Stimulated activated memory B cell treated with anti-CD40 and anti-IgM and Interleukin-4, amounts not matched to agents 10 μg/mL and 1 μg/mL and 100 μg/mL, for 72 hours (primary cell): Measurements from ENCODE around the gene PARN.

Experiments
- ATAC-seq: fragments of 150-1000 bp; cut with Tn5 transposase; 2 replicates; pipeline ENCODE4 v1.10.0; 2021
- H3K27ac Mint-ChIP-seq: one replicate; pipeline ENCODE4 v1.8.0; 2022; ENCODE audit warnings: mild to moderate bottlenecking, mixed read lengths
- H3K27me3 Mint-ChIP-seq: one replicate; pipeline ENCODE4 v1.8.0; 2022; ENCODE audit warnings: mixed read lengths
- H3K36me3 Mint-ChIP-seq: one replicate; pipeline ENCODE4 v1.8.0; 2022; ENCODE audit warnings: mixed read lengths
- H3K4me1 Mint-ChIP-seq: one replicate; pipeline ENCODE4 v1.8.0; 2022; ENCODE audit warnings: mixed read lengths
- H3K4me3 Mint-ChIP-seq: one replicate; pipeline ENCODE4 v1.8.0; 2022; ENCODE audit warnings: mild to moderate bottlenecking, moderate library complexity, mixed read lengths
- H3K9me3 Mint-ChIP-seq: one replicate; pipeline ENCODE4 v1.8.0; 2022; ENCODE audit warnings: mixed read lengths

Gene PARN

DNA sequence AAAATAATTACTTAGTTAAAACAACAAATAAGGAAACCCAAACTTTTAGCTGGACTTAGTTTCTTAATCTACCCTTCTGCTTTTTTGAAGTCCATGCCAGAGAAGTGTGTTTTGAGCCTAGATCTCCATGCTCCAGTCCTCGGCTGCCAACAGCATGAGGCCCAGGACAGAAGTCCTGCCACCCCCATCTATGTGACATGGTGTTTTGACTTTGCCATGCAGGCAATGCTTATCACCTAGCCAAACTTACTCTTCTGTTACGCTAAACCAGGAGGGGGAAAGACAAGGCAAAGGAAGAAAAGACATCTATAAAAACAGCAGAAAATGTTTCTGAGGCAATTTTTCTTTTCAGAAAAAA lies 119.5 kb downstream of the PARN start:
- no peaks in the 10 kb centered on the region for H3K27me3 Mint-ChIP-seq
- no peak overlapping the region for H3K27ac Mint-ChIP-seq
- H3K9me3 Mint-ChIP-seq = no peaks in the 10 kb centered on the region
- H3K4me3 Mint-ChIP-seq = no peak overlapping the region
- no peak for ATAC-seq
- peaks cover 17% of the 10 kb centered on the region for H3K4me1 Mint-ChIP-seq
- peaks cover 30% of the 10 kb centered on the region for H3K36me3 Mint-ChIP-seq

- Mint-ChIP-seq H3K27ac (no peak overlapping the region), H3K4me1 (peaks cover 22% of the 10 kb centered on the region), H3K4me3 (no peak overlapping the region), H3K9me3 (no peaks in the 10 kb centered on the region), H3K36me3 (peaks cover 30% of the 10 kb centered on the region), H3K27me3 (no peaks in the 10 kb centered on the region)
- ATAC-seq = no peak
These were observed 120.4 kb downstream of the PARN start for GRCh38 chr16:14509675-14510132.

GRCh38 chr16:14509055-14509454 lies 121.0 kb downstream of the PARN start:
- Mint-ChIP-seq H3K27me3 (no peaks in the 10 kb centered on the region), H3K4me1 (peaks cover 22% of the 10 kb centered on the region), H3K27ac (no peak overlapping the region), H3K36me3 (peaks cover 30% of the 10 kb centered on the region), H3K4me3 (no peak overlapping the region), H3K9me3 (no peaks in the 10 kb centered on the region)
- no peak for ATAC-seq

- Mint-ChIP-seq H3K4me1 (peaks cover 28% of the 10 kb centered on the region), H3K27ac (peak overlapping the region; percentile 56), H3K9me3 (no peaks in the 10 kb centered on the region), H3K27me3 (no peaks in the 10 kb centered on the region), H3K36me3 (peaks cover 15% of the 10 kb centered on the region), H3K4me3 (no peak overlapping the region)
- no peak for ATAC-seq
These were observed 124.2 kb downstream of the PARN start for GRCh38 chr16:14505846-14506245.

GRCh38 chr16:14502932-14503741 lies 126.9 kb downstream of the PARN start:
- H3K27ac Mint-ChIP-seq = no peak overlapping the region
- no peak for ATAC-seq
- no peaks in the 10 kb centered on the region for H3K27me3 Mint-ChIP-seq
- H3K4me3 Mint-ChIP-seq = no peak overlapping the region
- no peaks in the 10 kb centered on the region for H3K9me3 Mint-ChIP-seq
- H3K36me3 Mint-ChIP-seq = peaks cover 20% of the 10 kb centered on the region
- peaks cover 23% of the 10 kb centered on the region for H3K4me1 Mint-ChIP-seq

DNA sequence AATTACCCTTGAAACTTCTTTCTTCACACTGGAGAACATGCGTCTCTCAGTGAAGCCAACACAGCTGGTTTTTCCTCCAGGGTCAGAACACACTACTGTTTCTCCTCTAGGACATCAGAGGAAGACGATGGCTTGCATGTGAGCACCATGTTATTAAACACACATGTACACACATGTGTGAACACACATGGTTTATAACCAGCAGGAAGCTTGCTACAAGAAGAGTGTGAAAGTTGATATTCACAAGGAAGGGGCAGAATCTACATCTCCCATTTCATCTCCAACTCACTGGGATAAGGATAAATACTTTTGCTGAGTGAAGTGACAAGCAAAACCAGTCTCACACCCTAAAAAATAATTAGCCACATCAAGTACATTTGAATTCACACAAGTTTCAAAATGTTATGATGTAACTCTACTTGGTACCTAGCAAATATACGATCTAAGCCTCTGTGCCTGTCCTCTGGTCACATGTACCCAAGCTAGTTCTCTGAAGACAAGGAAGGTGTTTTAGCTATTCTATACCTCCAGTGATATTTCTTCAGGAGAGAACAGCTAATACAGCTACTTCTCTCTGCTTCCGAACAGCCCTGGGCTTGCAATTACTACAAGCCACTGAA lies 127.7 kb downstream of the PARN start:
- no peak for ATAC-seq
- no peaks in the 10 kb centered on the region for H3K27me3 Mint-ChIP-seq
- H3K36me3 Mint-ChIP-seq = peaks cover 20% of the 10 kb centered on the region
- no peaks in the 10 kb centered on the region for H3K9me3 Mint-ChIP-seq
- peaks cover 23% of the 10 kb centered on the region for H3K4me1 Mint-ChIP-seq
- no peak overlapping the region for H3K27ac Mint-ChIP-seq
- no peak overlapping the region for H3K4me3 Mint-ChIP-seq

DNA sequence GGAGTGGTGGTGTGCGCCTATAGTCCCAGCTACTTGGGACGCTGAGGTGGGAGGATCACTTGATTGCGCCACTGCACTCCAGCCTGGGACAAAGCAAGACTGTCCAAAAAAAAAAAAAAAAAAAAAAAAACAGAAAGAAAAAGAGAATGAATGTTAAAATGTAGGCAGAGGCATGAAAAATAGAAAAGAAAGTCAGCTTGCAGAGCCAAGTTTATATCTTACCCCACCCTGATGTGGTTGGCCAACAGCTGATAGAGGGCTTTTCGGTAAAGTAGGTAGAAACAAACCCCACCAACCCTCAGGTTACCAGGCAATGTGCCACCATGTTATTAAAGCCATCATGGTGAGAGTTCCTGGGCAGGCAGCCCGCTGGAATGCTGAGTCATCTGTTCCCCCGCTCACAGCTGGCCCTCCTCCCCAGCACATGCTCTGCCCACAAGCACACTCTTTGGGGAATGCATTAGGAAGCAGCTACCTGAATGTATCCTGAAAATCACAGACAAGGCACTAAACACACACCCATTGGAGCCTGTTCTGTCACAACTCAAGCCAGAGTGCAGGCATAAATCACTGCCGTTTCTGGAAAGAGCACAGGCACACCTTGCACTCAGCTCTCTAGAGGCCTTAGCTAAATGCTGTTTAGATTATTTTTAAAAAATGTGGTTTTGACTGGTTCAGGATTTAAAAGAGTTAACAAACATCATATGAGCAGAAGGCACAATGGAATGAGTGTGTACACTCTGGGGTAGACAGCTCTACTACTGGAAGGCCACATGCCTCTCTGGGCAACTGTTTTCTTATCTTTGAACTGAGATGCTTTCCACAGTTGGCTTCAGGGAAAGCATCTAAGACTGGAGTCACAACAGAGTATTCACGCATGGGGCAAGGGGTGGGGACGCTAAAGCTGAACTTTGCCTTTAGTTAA lies 128.5 kb downstream of the PARN start:
- no peak overlapping the region for H3K4me3 Mint-ChIP-seq
- H3K9me3 Mint-ChIP-seq = no peaks in the 10 kb centered on the region
- H3K27ac Mint-ChIP-seq = no peak overlapping the region
- peaks cover 21% of the 10 kb centered on the region for H3K4me1 Mint-ChIP-seq
- peaks cover 24% of the 10 kb centered on the region for H3K36me3 Mint-ChIP-seq
- H3K27me3 Mint-ChIP-seq = no peaks in the 10 kb centered on the region
- ATAC-seq = no peak

GRCh38 chr16:14500791-14501190 lies 129.3 kb downstream of the PARN start:
- Mint-ChIP-seq H3K4me1 (peaks cover 13% of the 10 kb centered on the region), H3K27ac (no peak overlapping the region), H3K9me3 (no peaks in the 10 kb centered on the region), H3K27me3 (no peaks in the 10 kb centered on the region), H3K36me3 (peaks cover 16% of the 10 kb centered on the region), H3K4me3 (no peak overlapping the region)
- ATAC-seq = no peak

- H3K4me3 Mint-ChIP-seq = no peak overlapping the region
- no peaks in the 10 kb centered on the region for H3K9me3 Mint-ChIP-seq
- no peaks in the 10 kb centered on the region for H3K27me3 Mint-ChIP-seq
- ATAC-seq = no peak
- H3K36me3 Mint-ChIP-seq = peaks cover 33% of the 10 kb centered on the region
- H3K4me1 Mint-ChIP-seq = peaks cover 18% of the 10 kb centered on the region
- no peak overlapping the region for H3K27ac Mint-ChIP-seq
These were observed 130.9 kb downstream of the PARN start for GRCh38 chr16:14499110-14499509.

GRCh38 chr16:14497245-14498082 lies 132.6 kb downstream of the PARN start:
- Mint-ChIP-seq H3K4me3 (no peak overlapping the region), H3K27ac (no peak overlapping the region), H3K9me3 (no peaks in the 10 kb centered on the region), H3K4me1 (peaks cover 30% of the 10 kb centered on the region), H3K36me3 (peaks cover 34% of the 10 kb centered on the region), H3K27me3 (no peaks in the 10 kb centered on the region)
- no peak for ATAC-seq

- Mint-ChIP-seq H3K4me1 (peaks cover 29% of the 10 kb centered on the region), H3K9me3 (no peaks in the 10 kb centered on the region), H3K27me3 (no peaks in the 10 kb centered on the region), H3K4me3 (no peak overlapping the region), H3K27ac (no peak overlapping the region), H3K36me3 (peaks cover 34% of the 10 kb centered on the region)
- ATAC-seq = no peak
These were observed 133.3 kb downstream of the PARN start for GRCh38 chr16:14496786-14497185.

DNA sequence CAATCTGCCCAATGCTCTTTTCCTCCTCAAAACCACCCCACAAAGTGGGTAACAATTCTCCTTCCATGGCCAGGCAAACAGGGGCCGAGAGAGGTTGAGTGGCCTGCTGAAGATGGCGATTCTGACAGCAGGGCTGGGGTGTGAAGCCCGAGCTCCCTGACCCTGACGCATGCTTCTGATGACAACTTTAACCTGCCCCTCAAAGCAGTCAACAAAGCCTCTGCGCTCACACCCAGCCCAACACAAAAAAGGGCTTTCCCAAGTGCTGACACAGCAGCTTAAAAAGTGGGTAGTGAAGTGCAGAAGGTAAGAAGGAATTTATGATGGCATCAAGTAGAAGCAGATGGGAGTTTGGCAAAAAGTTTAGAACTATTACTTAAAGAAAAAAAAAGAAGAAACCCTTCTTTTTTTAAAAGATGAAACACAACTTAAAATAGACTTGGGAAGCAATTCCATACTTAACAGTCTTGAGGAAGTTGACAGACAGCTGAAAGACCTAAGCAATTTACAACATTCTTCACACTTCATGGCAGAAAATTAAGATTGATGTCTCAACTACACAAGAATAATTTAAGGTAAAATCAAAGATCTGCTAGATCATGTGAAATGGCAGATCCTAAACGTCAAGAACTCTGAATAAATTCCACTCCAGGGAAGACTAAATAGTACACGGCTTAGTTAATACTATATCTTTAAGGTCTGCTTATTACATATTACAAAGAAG lies 133.9 kb downstream of the PARN start:
- peaks cover 34% of the 10 kb centered on the region for H3K36me3 Mint-ChIP-seq
- no peaks in the 10 kb centered on the region for H3K9me3 Mint-ChIP-seq
- H3K4me3 Mint-ChIP-seq = no peak overlapping the region
- H3K27ac Mint-ChIP-seq = no peak overlapping the region
- peaks cover 26% of the 10 kb centered on the region for H3K4me1 Mint-ChIP-seq
- ATAC-seq = no peak
- H3K27me3 Mint-ChIP-seq = no peaks in the 10 kb centered on the region

DNA sequence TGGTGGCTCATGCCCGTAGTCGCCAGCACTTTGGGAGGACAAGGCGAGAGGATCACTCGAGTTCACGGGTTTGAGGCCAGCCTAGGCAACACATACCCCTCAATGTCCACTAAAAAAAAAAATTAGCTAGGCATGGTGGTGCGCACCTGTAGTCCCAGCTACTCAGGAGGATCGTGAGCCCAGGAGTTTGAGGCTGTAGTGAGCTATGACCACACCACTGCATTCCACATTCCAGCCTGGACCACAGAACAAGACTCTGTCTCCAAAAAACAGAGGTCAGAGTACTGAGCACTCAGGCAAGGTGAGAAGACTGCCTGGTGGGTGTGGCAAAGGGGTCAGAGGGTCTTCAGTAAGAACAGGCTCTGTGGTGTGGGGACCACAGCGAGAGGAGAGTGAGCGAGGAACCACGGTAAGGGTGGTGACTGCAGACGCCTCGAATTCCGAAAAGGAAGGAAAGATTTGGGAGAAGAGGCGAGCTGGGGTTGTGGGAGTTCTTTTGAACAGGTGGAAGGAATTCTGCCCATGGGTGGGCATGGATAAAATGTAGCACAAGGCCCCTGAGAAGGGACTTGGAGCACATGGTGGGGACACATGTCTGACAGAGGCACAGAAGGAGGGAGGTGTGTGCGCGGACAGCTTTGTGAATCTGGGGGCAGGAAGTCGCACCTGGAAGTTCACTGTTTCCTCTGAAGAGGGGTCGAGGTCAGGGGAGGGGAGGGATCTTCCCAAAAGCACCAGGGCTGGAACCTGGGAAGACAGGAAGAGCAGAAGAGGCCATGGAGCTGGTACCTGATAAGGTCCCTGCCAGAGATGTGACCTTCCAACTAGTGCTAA lies 134.6 kb downstream of the PARN start:
- Mint-ChIP-seq H3K36me3 (peaks cover 34% of the 10 kb centered on the region), H3K4me3 (no peak overlapping the region)
- ATAC-seq = no peak

More for the DNA sequence above, 134.6 kb downstream of the PARN start:
- no peak overlapping the region for H3K27ac Mint-ChIP-seq
- no peaks in the 10 kb centered on the region for H3K9me3 Mint-ChIP-seq
- H3K27me3 Mint-ChIP-seq = no peaks in the 10 kb centered on the region
- H3K4me1 Mint-ChIP-seq = peaks cover 26% of the 10 kb centered on the region
